PFSK-1 (cell line): Measurements from ENCODE around the gene MYO1D.

Source experiments
- FOXP2 ChIP-seq: optimal IDR thresholded peaks from 2 replicates; pipeline ENCODE3; 2011; ENCODE audit warnings: borderline replicate concordance, control low read depth, inconsistent platforms; ENCODE audit not compliant: insufficient read depth; ENCODE audit errors: extremely low read length, extremely low read depth
- POLR2AphosphoS5 ChIP-seq: IDR thresholded peaks from 2 replicates; pipeline ENCODE4 v1.6.1; 2012; ENCODE audit warnings: low read depth, mild to moderate bottlenecking, control low read depth, low read length, moderate library complexity
- REST ChIP-seq, 2 experiments: IDR thresholded peaks; 2 replicates each; pipeline versions ENCODE4 v1.6.1 to v1.8.0; 2011 to 2012; ENCODE audit warnings: low read depth in 2 of 2, low read length in 2 of 2, control low read depth in 1 of 2, inconsistent platforms in 1 of 2, mild to moderate bottlenecking in 1 of 2, moderate library complexity in 1 of 2; ENCODE audit not compliant: insufficient read depth in 1 of 2
- SIN3A ChIP-seq: IDR thresholded peaks from 2 replicates; pipeline ENCODE4 v1.6.1; 2012; ENCODE audit warnings: mild to moderate bottlenecking, low read length, moderate library complexity, borderline replicate concordance; ENCODE audit not compliant: insufficient read depth
- TAF1 ChIP-seq: IDR thresholded peaks from 2 replicates; pipeline ENCODE4 v1.6.1; 2012; ENCODE audit warnings: low read length, control low read depth, borderline replicate concordance; ENCODE audit not compliant: insufficient read depth

- TF ChIP-seq TAF1 (no peak), SIN3A (no peak), POLR2AphosphoS5 (no peak), REST (IDR thresholded peaks at IDR 0.05; ENCODE audit: insufficient read depth in 1 of 2, low read depth in 2 of 2, low read length in 2 of 2) (no peak), FOXP2 (no peak)
Observed at GRCh38 chr17:32490101-32490482, 386.8 kb downstream of the MYO1D start.
